Glomerular visceral epithelial cell (primary cell): ENCODE results near the gene GSS.

Experiments
- DNase-seq: peaks from one replicate; pipeline ENCODE4 v3.0.0-alpha.2; 2016; ENCODE audit errors: extremely low spot score

GSS gene

GRCh38 chr20:34955231-34956040 lies at the start of gene GSS, which contains the start of gene MYH7B:
Gene GSS, minus strand, starts transcription at chr20:34955806. Its CDS starts 3,954 bp downstream, at chr20:34951852.
Gene MYH7B, plus strand, starts transcription at chr20:34955868. Its CDS starts 22,138 bp downstream, at chr20:34978006.
- DNase-seq = peak; percentile 98

- DNase-seq = no peak
Observed at GRCh38 chr20:35004749-35005462, 49.3 kb upstream of the GSS start.

- DNase-seq = no peak
Observed at GRCh38 chr20:35004051-35004725, 48.6 kb upstream of the GSS start.

GRCh38 chr20:35003211-35004031 lies 47.8 kb upstream of the GSS start:
- no peak for DNase-seq

GRCh38 chr20:35002426-35003210 lies 47.0 kb upstream of the GSS start:
- no peak for DNase-seq

GRCh38 chr20:35001596-35002362 lies 46.2 kb upstream of the GSS start:
- DNase-seq = no peak

GRCh38 chr20:35000922-35001595 lies 45.5 kb upstream of the GSS start:
- no peak for DNase-seq

GRCh38 chr20:35000311-35000921 lies 44.8 kb upstream of the GSS start:
- no peak for DNase-seq

- no peak for DNase-seq
Observed at GRCh38 chr20:34999782-35000181, 44.2 kb upstream of the GSS start.

GRCh38 chr20:34999021-34999451 lies 43.4 kb upstream of the GSS start:
- DNase-seq = no peak

GRCh38 chr20:34998331-34998950 lies 42.8 kb upstream of the GSS start:
- no peak for DNase-seq

GRCh38 chr20:34997774-34998173 lies 42.2 kb upstream of the GSS start:
- no peak for DNase-seq

GRCh38 chr20:34997131-34997561 lies 41.5 kb upstream of the GSS start:
- DNase-seq = no peak

GRCh38 chr20:34996243-34997028 lies 40.8 kb upstream of the GSS start:
- no peak for DNase-seq

- no peak for DNase-seq
Observed at GRCh38 chr20:34995696-34996095, 40.1 kb upstream of the GSS start.

GRCh38 chr20:34995192-34995591 lies 39.6 kb upstream of the GSS start:
- no peak for DNase-seq

GRCh38 chr20:34994509-34995131 lies 39.0 kb upstream of the GSS start:
- DNase-seq = no peak
